Measurements from ENCODE around the gene ZNF469.

The ZNF469 gene

DNA sequence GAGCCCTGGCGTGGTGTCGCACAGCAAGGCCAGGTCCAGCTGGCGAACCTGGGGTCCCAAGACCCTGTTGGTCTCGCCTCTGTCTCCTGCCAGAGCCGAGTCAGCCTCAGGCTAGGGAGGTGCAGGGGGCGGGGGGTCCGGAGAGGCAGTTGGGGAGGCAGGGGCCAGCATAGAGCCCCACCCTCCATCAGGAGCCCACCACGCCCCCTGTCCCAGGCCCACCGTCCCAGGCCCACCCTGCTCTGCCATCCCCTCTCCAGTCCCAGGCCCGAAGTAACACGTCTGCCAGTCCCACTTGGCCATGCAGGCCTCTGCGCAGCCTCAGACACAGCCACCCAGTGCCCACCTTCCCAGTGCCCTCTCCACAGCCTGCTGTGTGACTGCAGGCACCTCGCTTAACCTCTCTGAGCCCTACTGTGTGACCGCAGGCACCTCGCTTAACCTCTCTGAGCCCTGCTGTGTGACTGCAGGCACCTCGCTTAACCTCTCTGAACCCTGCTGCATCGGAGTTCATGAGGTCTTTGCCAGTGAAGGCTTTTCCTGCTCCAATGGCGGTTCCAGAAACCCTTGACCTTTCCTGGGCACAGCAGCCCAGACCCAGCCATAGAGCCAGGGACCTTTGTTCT is 29.3 kb downstream of the ZNF469 start:
- DNase-seq (ENCODE audit: low read depth), result no peak

GRCh38 chr16:88412766-88413165 is 30.0 kb downstream of the ZNF469 start:
- no peak for DNase-seq (ENCODE audit: low read depth)

- DNase-seq (ENCODE audit: low read depth), result no peak
These were observed 30.5 kb downstream of the ZNF469 start for GRCh38 chr16:88413231-88413630.

GRCh38 chr16:88413631-88414030 is 30.9 kb downstream of the ZNF469 start:
- no peak for DNase-seq (ENCODE audit: low read depth)

GRCh38 chr16:88414521-88415380 is 32.0 kb downstream of the ZNF469 start:
- DNase-seq (ENCODE audit: low read depth), result no peak

- no peak for DNase-seq (ENCODE audit: low read depth)
These were observed 32.6 kb downstream of the ZNF469 start for GRCh38 chr16:88415381-88415705.

DNA sequence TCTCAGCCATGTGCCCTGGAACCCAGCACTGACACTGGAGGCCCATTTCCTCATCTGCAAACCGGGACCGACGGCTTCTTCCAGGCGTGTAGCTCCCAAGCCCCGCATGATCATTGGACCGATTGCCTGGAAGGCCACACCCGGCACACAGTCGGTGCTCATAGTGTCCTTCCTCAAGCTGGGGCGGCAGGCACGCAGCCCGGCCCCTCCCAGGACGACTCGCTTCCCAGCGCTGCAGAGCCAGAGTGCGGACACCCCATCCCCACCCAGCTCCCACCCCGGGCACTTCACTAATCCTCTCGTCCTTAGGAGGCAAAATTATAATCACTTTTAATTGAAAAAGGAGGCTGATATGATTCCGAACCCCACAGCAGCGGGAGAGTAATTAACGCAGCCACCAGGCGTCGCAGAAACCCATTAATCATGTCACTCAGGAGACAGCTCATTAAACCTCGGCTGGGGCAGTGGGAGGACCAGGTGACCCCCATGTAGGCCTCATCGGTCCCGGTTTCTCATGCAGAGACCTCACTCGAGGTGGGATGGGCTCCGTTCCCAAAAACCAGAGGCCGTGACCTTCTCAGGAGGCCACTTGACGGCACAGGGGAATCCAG is 33.1 kb downstream of the ZNF469 start:
- DNase-seq (ENCODE audit: low read depth), result no peak

DNA sequence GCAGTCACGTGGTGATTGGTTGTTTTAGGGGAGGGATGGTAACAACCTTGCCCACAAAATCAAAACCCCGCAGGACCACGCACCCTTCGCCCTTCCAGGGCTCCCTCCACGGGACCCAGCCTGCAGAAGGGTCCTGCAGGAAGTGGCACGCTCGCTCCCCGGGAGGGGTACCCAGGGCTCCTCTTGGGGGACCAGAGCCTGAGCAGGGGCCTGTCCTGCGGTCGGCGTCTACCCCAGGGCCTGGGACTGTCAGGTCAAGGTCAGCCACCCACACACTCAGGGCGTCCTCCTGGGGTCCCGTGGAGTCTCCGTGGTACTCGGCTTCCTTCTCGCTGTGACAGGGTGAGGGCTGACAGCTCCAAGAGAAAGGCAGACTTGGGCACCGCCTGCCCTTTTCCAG is 33.9 kb downstream of the ZNF469 start:
- no peak for DNase-seq (ENCODE audit: low read depth)

GRCh38 chr16:88417684-88418476 is 35.1 kb downstream of the ZNF469 start:
- DNase-seq (ENCODE audit: low read depth), result no peak

DNA sequence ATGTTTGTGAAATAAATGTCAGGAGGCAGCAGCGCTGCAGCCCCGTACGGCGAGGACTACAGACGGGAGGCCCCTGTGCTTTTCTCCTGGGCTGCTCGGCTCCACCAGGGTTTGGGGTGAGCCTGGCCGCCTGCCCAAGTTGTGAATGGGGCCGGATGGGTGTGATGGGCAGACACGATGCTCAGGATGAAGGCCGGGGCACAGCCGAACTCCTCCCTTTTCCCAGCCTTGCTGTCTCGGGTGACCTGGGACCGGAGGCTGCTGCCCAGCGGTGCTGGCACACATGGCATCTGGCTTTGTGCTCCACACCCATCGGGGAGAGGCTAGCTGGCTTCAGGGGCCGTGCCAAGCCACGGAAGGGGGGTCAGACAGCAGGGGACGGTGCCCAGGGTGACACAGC is 36.1 kb downstream of the ZNF469 start:
- no peak for DNase-seq (ENCODE audit: low read depth)

GRCh38 chr16:88419790-88420189 is 37.0 kb downstream of the ZNF469 start:
- no peak for DNase-seq (ENCODE audit: low read depth)

GRCh38 chr16:88420496-88420895 is 37.7 kb downstream of the ZNF469 start:
- no peak for DNase-seq (ENCODE audit: low read depth)

DNA sequence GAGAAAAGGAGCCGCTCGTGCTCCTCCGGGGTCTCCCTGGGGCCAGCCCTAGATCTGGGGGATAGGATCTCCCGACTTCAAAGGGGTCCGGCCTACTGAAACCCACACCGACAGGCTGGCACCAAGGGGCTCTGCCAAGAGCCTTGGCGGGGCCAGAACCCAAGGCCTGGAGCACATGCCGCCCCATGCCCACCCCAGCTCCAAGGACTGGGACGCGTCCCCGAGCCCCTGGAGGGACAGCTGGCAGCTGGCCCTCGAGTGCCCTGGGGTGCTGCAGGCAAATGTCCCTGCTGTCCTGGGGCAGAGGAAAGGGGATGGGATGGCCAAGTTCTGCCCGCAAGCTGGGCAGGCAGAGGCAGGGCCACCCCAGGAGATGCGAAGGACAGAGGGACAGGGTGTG is 38.5 kb downstream of the ZNF469 start:
- DNase-seq (ENCODE audit: low read depth), result no peak

DNA sequence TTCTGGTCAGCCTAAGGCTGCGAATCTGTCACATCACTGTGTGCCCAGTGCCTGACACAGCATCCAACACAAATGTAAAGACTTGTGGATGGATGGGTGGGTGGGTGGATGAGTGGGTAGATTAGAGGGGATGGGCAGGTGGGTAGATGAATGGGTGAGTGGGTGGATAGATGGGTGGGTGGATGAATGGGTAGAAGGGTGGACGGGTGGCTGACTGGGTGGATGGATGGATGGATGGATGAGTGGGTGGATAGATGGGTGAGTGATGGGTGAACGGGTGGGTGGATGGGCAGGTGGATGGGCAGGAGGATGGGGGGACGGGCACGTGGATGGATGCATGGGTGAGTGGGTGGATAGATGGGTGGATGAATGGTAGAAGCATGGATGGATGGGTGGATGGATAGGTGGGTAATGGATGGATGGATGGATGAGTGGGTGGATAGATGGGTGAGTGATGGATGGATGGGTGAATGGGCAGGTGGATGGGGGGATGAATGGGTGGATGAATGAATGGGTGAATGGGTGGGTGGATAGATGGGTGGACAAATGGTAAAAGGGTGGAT is 39.2 kb downstream of the ZNF469 start:
- DNase-seq (ENCODE audit: low read depth), result no peak

DNA sequence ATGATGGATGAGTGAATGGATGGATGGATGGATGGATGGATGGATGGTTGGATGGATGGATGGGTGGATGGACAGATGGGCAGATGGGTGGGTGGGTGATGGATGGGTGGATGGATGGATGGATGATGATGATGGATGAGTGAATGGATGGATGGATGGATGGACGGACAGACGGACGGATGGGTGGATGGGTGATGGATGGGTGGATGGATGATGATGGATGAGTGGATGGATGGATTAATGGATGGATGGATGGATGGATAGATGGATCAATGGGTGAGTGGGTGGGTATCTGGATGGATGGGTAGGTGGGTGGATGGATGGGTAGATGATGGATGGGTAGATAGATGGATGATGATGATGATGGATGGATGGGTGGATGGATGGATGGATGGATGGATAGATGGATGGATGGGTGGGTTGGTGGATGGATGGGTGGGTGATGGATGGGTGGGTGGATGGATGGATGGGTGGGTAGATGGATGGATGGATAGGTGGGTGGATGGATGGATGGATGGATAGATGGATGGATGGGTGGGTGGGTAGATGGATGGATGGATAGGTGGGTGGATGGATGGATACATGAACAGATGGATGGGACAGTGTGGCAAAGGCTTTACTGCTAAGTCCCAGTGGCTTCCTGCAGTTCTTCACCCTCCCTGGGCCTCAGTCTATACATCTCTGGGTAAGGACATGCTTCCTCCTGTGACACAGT is 40.1 kb downstream of the ZNF469 start:
- no peak for DNase-seq (ENCODE audit: low read depth)

- DNase-seq (ENCODE audit: low read depth), result no peak
These were observed 40.7 kb downstream of the ZNF469 start for GRCh38 chr16:88423448-88423850.

GRCh38 chr16:88424587-88425235 is 42.0 kb downstream of the ZNF469 start:
- no peak for DNase-seq (ENCODE audit: low read depth)

DNA sequence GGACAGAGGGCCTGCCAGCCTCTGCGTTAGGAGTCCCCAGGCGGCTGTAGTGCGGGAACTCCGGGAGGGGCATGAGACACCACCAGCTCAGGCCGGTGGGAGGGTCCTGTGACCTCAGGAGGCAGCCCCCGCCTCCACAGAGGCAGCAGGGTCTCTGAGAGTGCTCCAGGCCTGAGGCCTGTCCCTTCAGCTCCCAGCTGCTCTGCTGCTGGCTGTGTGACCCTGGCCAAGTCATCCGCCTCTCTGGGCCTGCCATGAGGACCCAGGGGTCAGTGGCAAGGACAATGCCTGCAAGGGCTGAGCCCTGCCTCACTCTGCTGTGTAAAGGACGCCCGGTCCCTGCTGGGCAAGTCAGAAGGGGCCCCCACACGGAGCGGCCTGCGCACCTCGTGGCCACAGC is 43.3 kb downstream of the ZNF469 start:
- DNase-seq (ENCODE audit: low read depth), result no peak

- DNase-seq (ENCODE audit: low read depth), result no peak
These were observed 44.6 kb downstream of the ZNF469 start for GRCh38 chr16:88427376-88427775.

DNA sequence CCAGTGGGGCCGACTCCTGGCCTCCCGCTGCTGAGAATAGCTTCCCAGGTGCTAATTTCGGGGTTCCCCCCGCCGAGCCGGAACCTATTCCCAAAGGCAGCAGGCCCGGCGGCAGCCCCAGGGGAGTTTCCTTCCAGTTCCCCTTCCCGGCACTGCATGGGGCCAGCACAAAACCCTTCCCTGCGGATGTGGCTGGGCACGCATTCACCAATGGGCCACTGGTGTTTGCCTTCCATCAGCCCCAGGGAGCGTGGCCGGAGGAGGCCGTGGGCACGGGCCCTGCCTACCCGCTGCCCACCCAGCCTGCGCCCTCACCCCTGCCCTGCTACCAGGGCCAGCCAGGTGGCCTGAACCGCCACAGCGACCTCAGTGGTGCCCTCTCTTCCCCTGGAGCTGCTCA is 45.4 kb downstream of the ZNF469 start:
- DNase-seq (ENCODE audit: low read depth), result no peak
